Anterior cingulate cortex (tissue), 58 donors: ENCODE results near the gene OR56B1.
A peak's percentile ranks its signal among the peaks of the same experiment; 100 is the strongest.
"Not testable (repeated sequence)": the region's sequence is repeated elsewhere in the genome, so short reads cannot be mapped to it uniquely, and the experiment has no call there.

Experiments
- DNase-seq, 58 donors: peaks; one replicate each; lab custom pipeline; 2025; lab: John Stamatoyannopoulos, UW

The OR56B1 gene

GRCh38 chr11:5736396-5736795 lies at the start of gene OR56B1:
Gene OR56B1, plus strand, starts transcription at chr11:5736448. Its CDS starts 69 bp downstream, at chr11:5736517.
- no peak for DNase-seq

- DNase-seq: no peak
Measured at GRCh38 chr11:5688482-5688881, 47.8 kb upstream of the OR56B1 start.

GRCh38 chr11:5689551-5689983 lies 46.7 kb upstream of the OR56B1 start, which contains the start of gene TRIM22:
Gene TRIM22, plus strand, starts transcription at chr11:5689790. Its CDS starts 6,443 bp downstream, at chr11:5696233.
- DNase-seq: peak in 16 of 58 donors; percentile 1 to 69 (median 14)

GRCh38 chr11:5690216-5690615 lies 46.0 kb upstream of the OR56B1 start:
- DNase-seq: peak in 1 of 58 donors; percentile 8

- peak in 2 of 58 donors; percentile 1 to 7 for DNase-seq
Measured at GRCh38 chr11:5690736-5691135, 45.5 kb upstream of the OR56B1 start.

GRCh38 chr11:5691238-5691963 lies 44.8 kb upstream of the OR56B1 start:
- not testable (repeated sequence) for DNase-seq

GRCh38 chr11:5691964-5692361 lies 44.3 kb upstream of the OR56B1 start:
- DNase-seq: no peak

GRCh38 chr11:5694642-5695041 lies 41.6 kb upstream of the OR56B1 start:
- no peak for DNase-seq

GRCh38 chr11:5695580-5695979 lies 40.7 kb upstream of the OR56B1 start:
- DNase-seq: no peak

GRCh38 chr11:5696210-5696609 lies 40.0 kb upstream of the OR56B1 start:
- DNase-seq: no peak

- no peak for DNase-seq
Measured at GRCh38 chr11:5698281-5698680, 38.0 kb upstream of the OR56B1 start.

- DNase-seq: no peak
Measured at GRCh38 chr11:5700421-5701054, 35.7 kb upstream of the OR56B1 start.

- no peak for DNase-seq
Measured at GRCh38 chr11:5701055-5701577, 35.1 kb upstream of the OR56B1 start.

GRCh38 chr11:5703741-5704536 lies 32.3 kb upstream of the OR56B1 start:
- no peak for DNase-seq

GRCh38 chr11:5705688-5706087 lies 30.6 kb upstream of the OR56B1 start:
- DNase-seq: no peak

GRCh38 chr11:5712507-5712906 lies 23.7 kb upstream of the OR56B1 start:
- DNase-seq: no peak

- no peak for DNase-seq
Measured at GRCh38 chr11:5713695-5714094, 22.6 kb upstream of the OR56B1 start.

- DNase-seq: not testable (repeated sequence)
Measured at GRCh38 chr11:5716518-5716917, 19.7 kb upstream of the OR56B1 start.

GRCh38 chr11:5719703-5720495 lies 16.3 kb upstream of the OR56B1 start:
- DNase-seq: no peak

- no peak for DNase-seq
Measured at GRCh38 chr11:5722622-5723021, 13.6 kb upstream of the OR56B1 start.
